GM23248 (cell line): Measurements from ENCODE around the gene ABHD2. TPM values are rescaled to one million over a fixed set of nuclear protein-coding genes. Genes with fewer than 3 reads are reported as not detected.

Source experiments
- DNase-seq: peaks from one replicate; pipeline ENCODE4 v3.0.0-alpha.2; 2015
- H2AFZ ChIP-seq: fragments of 200-600 bp; sonication (generic); 2 replicates; pipeline ENCODE4 v1.6.1; 2016; ENCODE audit warnings: antibody characterized with exemption
- H3F3A ChIP-seq: fragments of 200-600 bp; sonication (generic); 2 replicates; pipeline ENCODE4 v1.6.1; 2016; ENCODE audit warnings: mild to moderate bottlenecking, antibody characterized with exemption, mixed run types; ENCODE audit not compliant: insufficient read depth
- H3K27ac ChIP-seq: fragments of 200-600 bp; sonication (generic); 2 replicates; pipeline ENCODE4 v1.5.1; 2016; ENCODE audit warnings: mild to moderate bottlenecking
- H3K27me3 ChIP-seq: fragments of 200-600 bp; sonication (generic); replicated peaks from 2 replicates; pipeline ENCODE4 v1.6.1; 2016; ENCODE audit warnings: mild to moderate bottlenecking; ENCODE audit not compliant: insufficient read depth
- H3K36me3 ChIP-seq: fragments of 200-600 bp; sonication (generic); 2 replicates; pipeline ENCODE4 v1.6.1; 2016; ENCODE audit warnings: low read depth, mild to moderate bottlenecking
- H3K4me1 ChIP-seq: fragments of 200-600 bp; sonication (generic); 2 replicates; pipeline ENCODE4 v1.6.1; 2016; ENCODE audit warnings: mild to moderate bottlenecking; ENCODE audit not compliant: insufficient read depth
- H3K4me2 ChIP-seq: fragments of 200-600 bp; sonication (generic); one replicate; pipeline ENCODE4 v1.6.1; 2016; ENCODE audit warnings: mild to moderate bottlenecking; ENCODE audit not compliant: unreplicated experiment
- H3K4me3 ChIP-seq: fragments of 200-600 bp; sonication (generic); 2 replicates; pipeline ENCODE4 v1.5.1; 2016; ENCODE audit warnings: mild to moderate bottlenecking
- H3K79me2 ChIP-seq: fragments of 200-600 bp; sonication (generic); 2 replicates; pipeline ENCODE4 v1.6.1; 2016; ENCODE audit warnings: mild to moderate bottlenecking; ENCODE audit not compliant: insufficient read depth
- H3K9ac ChIP-seq: fragments of 200-600 bp; sonication (generic); 2 replicates; pipeline ENCODE4 v1.6.1; 2016; ENCODE audit warnings: mild to moderate bottlenecking
- H3K9me2 ChIP-seq: fragments of 200-600 bp; sonication (generic); 2 replicates; pipeline ENCODE4 v1.6.1; 2016; ENCODE audit warnings: mixed run types, mild to moderate bottlenecking, moderate library complexity; ENCODE audit not compliant: insufficient read depth
- H3K9me3 ChIP-seq: fragments of 200-600 bp; sonication (generic); one replicate; pipeline ENCODE4 v1.6.1; 2017; ENCODE audit warnings: low read depth
- H4K20me1 ChIP-seq: fragments of 200-600 bp; sonication (generic); 2 replicates; pipeline ENCODE4 v1.6.0; 2016; ENCODE audit not compliant: insufficient read depth
- EZH2 ChIP-seq: fragments of 200-600 bp; sonication (generic); IDR thresholded peaks from 2 replicates; pipeline ENCODE4 v1.6.1; 2018; ENCODE audit warnings: antibody characterized with exemption, mild to moderate bottlenecking; ENCODE audit not compliant: insufficient read depth, poor library complexity, severe bottlenecking
- EZH2phosphoT487 ChIP-seq: fragments of 200-600 bp; sonication (generic); IDR thresholded peaks from 2 replicates; pipeline ENCODE4 v1.6.1; 2018; ENCODE audit warnings: antibody characterized with exemption, moderate library complexity, mild to moderate bottlenecking, low read depth; ENCODE audit not compliant: insufficient read depth
- WGBS, 2 experiments: methylation state at CpG; one replicate each; pipeline ENCODE4 v1.1.6; 2015 to 2017; ENCODE audit warnings: low lambda C conversion rate in 2 of 2, low coverage in 1 of 2; ENCODE audit errors: missing lambda C conversion rate in 2 of 2; 5-methylcytosine and 5-hydroxymethylcytosine counted together
- in situ Hi-C: fragments of 300-500 bp; cut with MboI; formaldehyde crosslinking; loops from 2 replicates; pipeline ENCODE4 v1.15.0; 2020
- polyA plus RNA-seq: library from polyadenylated mRNA; unstranded; fragments of >200 nt; fragmentation: Nextera tagmentation; extraction: Ambion mirVana; gene quantifications from 2 replicates; pipeline ENCODE4 v1.2.1, GENCODE V29; 2016
- total RNA-seq: library from RNA; depleted of rRNA; stranded (reverse); fragments of >200 nt; shearing (Covaris generic); gene quantifications from 2 replicates; pipeline ENCODE4 v1.2.3, GENCODE V29; 2014

Gene ABHD2
- total and polyA plus RNA-seq, 2 experiments from 2014 or later = 17.6 to 24.2 TPM

- Histone ChIP-seq H3K9me3 (no peaks in the 10 kb centered on the region), H3K4me2 (peak overlapping the region; percentile 81), H3F3A (peaks cover 26% of the 10 kb centered on the region), H2AFZ (peak overlapping the region; percentile 31), H3K27me3 (no peaks in the 10 kb centered on the region), H3K27ac (peak overlapping the region; percentile 60), H3K4me1 (peaks cover 23% of the 10 kb centered on the region), H3K9me2 (no peaks in the 10 kb centered on the region), H4K20me1 (no peaks in the 10 kb centered on the region), H3K79me2 (peaks cover 54% of the 10 kb centered on the region), H3K4me3 (peak overlapping the region; percentile 58), H3K36me3 (no peaks in the 10 kb centered on the region), H3K9ac (peak overlapping the region; percentile 55)
- TF ChIP-seq EZH2 (no peak), EZH2phosphoT487 (no peak)
- DNase-seq = peak; percentile 92
- WGBS, 2 experiments = 33% methylated on average over 12 of the region's 12 CpGs
- in situ Hi-C loops = no loop called here
Measured at GRCh38 chr15:89090791-89091626, 2.8 kb downstream of the ABHD2 start.

GRCh38 chr15:89091627-89092220 lies 3.5 kb downstream of the ABHD2 start:
- in situ Hi-C loops = no loop called here
- Histone ChIP-seq H2AFZ (peak overlapping the region; percentile 31; the same call in 1 of the 2 replicates), H3K9me2 (no peaks in the 10 kb centered on the region), H3K4me2 (peak overlapping the region; percentile 81), H3K27me3 (no peaks in the 10 kb centered on the region), H4K20me1 (no peaks in the 10 kb centered on the region), H3K9ac (peak overlapping the region; percentile 55), H3K27ac (no peak overlapping the region), H3K79me2 (peaks cover 61% of the 10 kb centered on the region), H3K4me1 (peaks cover 23% of the 10 kb centered on the region), H3F3A (peaks cover 26% of the 10 kb centered on the region), H3K9me3 (no peaks in the 10 kb centered on the region), H3K4me3 (no peak overlapping the region), H3K36me3 (no peaks in the 10 kb centered on the region)
- TF ChIP-seq EZH2 = no peak
- TF ChIP-seq EZH2phosphoT487 = no peak
- no peak for DNase-seq
- WGBS, 2 experiments = 91 to 100% methylated on average over 1 of the region's 1 CpG

- in situ Hi-C loops = no loop called here
- Histone ChIP-seq H2AFZ (no peak overlapping the region), H3K9ac (no peak overlapping the region), H3K9me3 (no peaks in the 10 kb centered on the region), H3K27ac (no peak overlapping the region), H3K4me1 (peaks cover 16% of the 10 kb centered on the region), H3K4me3 (no peak overlapping the region), H3K4me2 (no peak overlapping the region), H3F3A (peaks cover 17% of the 10 kb centered on the region), H3K36me3 (no peaks in the 10 kb centered on the region), H3K79me2 (peaks cover 77% of the 10 kb centered on the region), H3K9me2 (no peaks in the 10 kb centered on the region), H3K27me3 (no peaks in the 10 kb centered on the region), H4K20me1 (no peaks in the 10 kb centered on the region)
- 96 to 98% methylated on average over 7 of the region's 7 CpGs for WGBS, 2 experiments
- TF ChIP-seq EZH2phosphoT487 (no peak), EZH2 (no peak)
- no peak for DNase-seq
Measured at GRCh38 chr15:89093509-89093908, 5.3 kb downstream of the ABHD2 start.

- in situ Hi-C loops = no loop called here
Measured at GRCh38 chr15:89095073-89095472, 6.8 kb downstream of the ABHD2 start.

More at GRCh38 chr15:89095073-89095472, 6.8 kb downstream of the ABHD2 start:
- Histone ChIP-seq H2AFZ (no peak overlapping the region), H3K9me3 (no peaks in the 10 kb centered on the region), H3K36me3 (no peaks in the 10 kb centered on the region), H3K4me1 (peaks cover 14% of the 10 kb centered on the region), H3K27ac (no peak overlapping the region), H3K27me3 (no peaks in the 10 kb centered on the region), H3K9me2 (no peaks in the 10 kb centered on the region), H3K9ac (no peak overlapping the region), H4K20me1 (no peaks in the 10 kb centered on the region), H3F3A (peaks cover 13% of the 10 kb centered on the region), H3K4me2 (no peak overlapping the region), H3K4me3 (no peak overlapping the region), H3K79me2 (peaks cover 79% of the 10 kb centered on the region)
- TF ChIP-seq EZH2phosphoT487 (no peak), EZH2 (no peak)
- WGBS, 2 experiments = 97 to 98% methylated on average over 5 of the region's 5 CpGs
- no peak for DNase-seq
